Vagina (tissue), 2 donors: ENCODE measurements around the gene POMGNT2. TPM values are rescaled to one million over a fixed set of nuclear protein-coding genes. Genes with fewer than 3 reads are reported as not detected.

Experiments used
- DNase-seq, 2 donors: peaks; one replicate each; pipeline ENCODE4 v3.0.0-alpha.2; 2017; ENCODE audit errors: extremely low spot score in 2 of 2
- H3K27ac ChIP-seq: fragments of 200-600 bp; sonication (generic); one replicate; pipeline ENCODE4 v1.5.1; 2019
- H3K27me3 ChIP-seq: fragments of 200-600 bp; sonication (generic); one replicate; pipeline ENCODE4 v1.5.1; 2019
- H3K36me3 ChIP-seq, 2 donors: fragments of 200-600 bp; sonication (generic); one replicate each; pipeline ENCODE4 v1.5.1; 2017 to 2019
- H3K4me1 ChIP-seq: fragments of 200-600 bp; sonication (generic); one replicate; pipeline ENCODE4 v1.5.1; 2019
- H3K4me3 ChIP-seq, 2 donors: fragments of 200-600 bp; sonication (generic); 1 replicate in 1 of 2; 2 replicates in 1 of 2; pipeline ENCODE4 v1.5.1; 2016 to 2019
- H3K9me3 ChIP-seq: fragments of 200-600 bp; sonication (generic); one replicate; pipeline ENCODE4 v1.5.1; 2019
- CTCF ChIP-seq, 3 experiments: fragments of 450-650 bp in 2 of 3; fragments of 200-600 bp in 1 of 3; sonication (generic) in 1 of 3; IDR thresholded peaks; one replicate each; pipeline ENCODE4 v1.5.1; 2017 to 2019; ENCODE audit warnings: antibody characterized with exemption in 3 of 3, mild to moderate bottlenecking in 2 of 3, moderate library complexity in 2 of 3
- POLR2A ChIP-seq, 2 donors: fragments of 450-650 bp; IDR thresholded peaks; one replicate each; pipeline ENCODE4 v1.6.1; 2017; ENCODE audit warnings: antibody characterized with exemption in 2 of 2, mild to moderate bottlenecking in 2 of 2, moderate library complexity in 2 of 2
- POLR2AphosphoS5 ChIP-seq, 2 donors: sonication (generic); formaldehyde crosslinking; IDR thresholded peaks; one replicate each; pipeline ENCODE4 v1.9.0; 2017; ENCODE audit warnings: antibody characterized with exemption in 2 of 2, mild to moderate bottlenecking in 2 of 2, low read depth in 1 of 2; ENCODE audit not compliant: insufficient read depth in 1 of 2
- intact Hi-C: fragments of 100-400 bp; cut with DNase I; formaldehyde crosslinking; loops from one replicate; pipeline ENCODE4 v1.15.1; 2023
- total RNA-seq: library from RNA; depleted of rRNA; stranded (reverse); fragments of >200 nt; gene quantifications from one replicate; pipeline ENCODE4 v1.2.3, GENCODE V29; 2016

POMGNT2 gene
- total RNA-seq, 1 donor from 2014 or later, result 26.8 TPM

GRCh38 chr3:43104039-43104438 is 1.8 kb downstream of the POMGNT2 start:
- TF ChIP-seq POLR2AphosphoS5 (IDR thresholded peaks at IDR 0.05; ENCODE audit: insufficient read depth in 1 of 2, low read depth in 1 of 2) (no peak), POLR2A (IDR thresholded peaks at IDR 0.05) (no peak), CTCF (IDR thresholded peaks at IDR 0.05) (no peak)
- intact Hi-C loops, result no loop called here
- no peaks in the 10 kb centered on the region for H3K27me3 ChIP-seq
- no peaks in the 10 kb centered on the region for H3K36me3 ChIP-seq
- H3K4me1 ChIP-seq, result peaks cover 16% of the 10 kb centered on the region
- H3K4me3 ChIP-seq, result no peak overlapping the region
- no peak overlapping the region for H3K27ac ChIP-seq
- no peak for DNase-seq
- no peaks in the 10 kb centered on the region for H3K9me3 ChIP-seq

DNA sequence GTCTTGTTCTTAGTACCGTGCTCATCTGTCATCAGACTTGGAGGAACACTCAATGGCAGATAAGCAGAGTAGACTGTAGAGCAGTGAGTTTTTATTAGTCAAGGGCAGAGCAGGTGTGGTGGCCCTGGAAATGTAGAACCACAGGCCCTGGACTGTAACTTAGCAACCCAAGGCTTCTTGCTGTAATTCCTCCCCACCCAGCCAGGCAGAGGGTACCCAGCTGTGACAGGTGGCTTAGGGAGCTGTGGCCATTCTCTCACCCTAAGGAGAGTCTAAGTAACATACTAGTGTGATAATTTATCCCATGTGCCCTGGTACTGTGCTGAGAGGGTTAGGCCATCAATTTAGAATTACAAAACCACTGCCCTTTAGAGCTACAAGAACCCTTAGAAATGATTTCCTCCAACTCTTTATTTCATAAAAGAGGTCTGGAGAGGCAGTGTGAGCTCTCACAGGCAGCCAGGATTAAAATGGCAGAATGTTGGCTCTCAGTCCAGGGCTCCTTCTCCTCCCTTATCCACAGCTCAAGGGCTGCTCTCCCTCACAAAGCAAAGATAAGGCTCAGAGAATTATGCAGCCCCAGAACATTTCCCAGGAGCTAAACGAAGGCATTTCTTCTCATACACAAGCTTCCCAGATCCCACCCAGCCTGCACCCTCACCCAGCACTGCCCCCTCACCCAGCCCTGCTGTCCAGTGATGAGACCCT is 3.0 kb downstream of the POMGNT2 start:
- TF ChIP-seq POLR2A (IDR thresholded peaks at IDR 0.05) (no peak), POLR2AphosphoS5 (IDR thresholded peaks at IDR 0.05; ENCODE audit: insufficient read depth in 1 of 2, low read depth in 1 of 2) (no peak), CTCF (IDR thresholded peaks at IDR 0.05) (no peak)
- H3K36me3 ChIP-seq, result no peaks in the 10 kb centered on the region
- no peak overlapping the region for H3K4me3 ChIP-seq
- H3K9me3 ChIP-seq, result no peaks in the 10 kb centered on the region
- no peak for DNase-seq
- peaks cover 16% of the 10 kb centered on the region for H3K4me1 ChIP-seq
- H3K27ac ChIP-seq, result no peak overlapping the region
- intact Hi-C loops, result no loop called here
- H3K27me3 ChIP-seq, result no peaks in the 10 kb centered on the region

DNA sequence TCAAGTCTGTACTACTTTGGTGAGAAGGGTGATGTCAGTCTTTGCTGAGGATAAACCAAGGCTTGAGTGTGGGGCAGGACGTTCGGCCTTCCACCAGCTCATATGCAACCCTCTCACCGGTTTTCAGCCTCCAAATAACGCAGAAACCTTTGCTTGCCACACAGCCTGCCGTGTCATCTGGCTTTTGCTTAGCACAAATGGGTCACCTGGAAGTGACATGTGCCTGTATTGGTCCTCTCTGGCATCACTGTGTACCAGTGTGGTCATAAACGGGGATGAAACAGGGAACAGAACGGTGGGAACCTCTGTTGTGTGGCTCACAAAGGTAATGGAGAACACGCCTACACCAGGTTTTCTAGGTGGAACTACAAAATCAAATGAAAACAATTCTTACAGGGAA is 7.1 kb downstream of the POMGNT2 start:
- TF ChIP-seq CTCF (IDR thresholded peaks at IDR 0.05), result no peak
- TF ChIP-seq POLR2A (IDR thresholded peaks at IDR 0.05), result no peak
- no peak for TF ChIP-seq POLR2AphosphoS5 (IDR thresholded peaks at IDR 0.05; ENCODE audit: insufficient read depth in 1 of 2, low read depth in 1 of 2)
- H3K4me1 ChIP-seq, result no peaks in the 10 kb centered on the region
- intact Hi-C loops, result no loop called here
- no peak overlapping the region for H3K27ac ChIP-seq
- H3K4me3 ChIP-seq, result no peak overlapping the region
- H3K36me3 ChIP-seq, result no peaks in the 10 kb centered on the region
- no peaks in the 10 kb centered on the region for H3K9me3 ChIP-seq
- no peak for DNase-seq
- H3K27me3 ChIP-seq, result no peaks in the 10 kb centered on the region

GRCh38 chr3:43097400-43098080 is 8.3 kb downstream of the POMGNT2 start:
- Histone ChIP-seq H3K4me1 (peaks cover 6% of the 10 kb centered on the region), H3K27ac (no peak overlapping the region), H3K9me3 (no peaks in the 10 kb centered on the region), H3K27me3 (no peaks in the 10 kb centered on the region), H3K36me3 (no peaks in the 10 kb centered on the region), H3K4me3 (no peak overlapping the region)
- intact Hi-C loops, result loop anchor here (2.0 kb wide), 1 partner anchor 53 kb away; no protein-coding TSS in a partner anchor
- no peak for TF ChIP-seq CTCF (IDR thresholded peaks at IDR 0.05)
- no peak for TF ChIP-seq POLR2AphosphoS5 (IDR thresholded peaks at IDR 0.05; ENCODE audit: insufficient read depth in 1 of 2, low read depth in 1 of 2)
- no peak for TF ChIP-seq POLR2A (IDR thresholded peaks at IDR 0.05)
- no peak for DNase-seq

DNA sequence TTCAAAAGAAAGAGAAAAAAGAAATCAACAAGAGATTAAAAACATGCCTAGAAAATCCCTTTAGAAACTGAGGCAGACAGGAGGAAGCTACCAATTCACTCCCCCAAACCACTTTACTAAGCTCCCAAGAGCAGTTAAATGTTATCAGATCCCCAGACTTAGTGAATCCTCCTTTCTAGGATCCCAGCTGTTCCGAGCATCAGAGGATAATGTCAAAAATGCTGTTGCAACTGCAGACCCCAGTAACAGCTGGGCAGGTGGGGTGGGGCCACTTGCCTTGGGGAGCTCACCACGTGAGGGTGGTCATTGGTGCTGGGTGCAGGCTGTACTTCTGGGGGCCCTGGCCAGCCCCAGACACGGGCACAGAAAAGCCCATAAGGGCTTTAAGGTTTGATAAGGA is 9.1 kb downstream of the POMGNT2 start:
- H3K27ac ChIP-seq, result no peak overlapping the region
- TF ChIP-seq CTCF (IDR thresholded peaks at IDR 0.05) (no peak), POLR2AphosphoS5 (IDR thresholded peaks at IDR 0.05; ENCODE audit: insufficient read depth in 1 of 2, low read depth in 1 of 2) (no peak), POLR2A (IDR thresholded peaks at IDR 0.05) (no peak)
- H3K4me3 ChIP-seq, result no peak overlapping the region
- no peaks in the 10 kb centered on the region for H3K36me3 ChIP-seq
- no peaks in the 10 kb centered on the region for H3K27me3 ChIP-seq
- DNase-seq, result no peak
- intact Hi-C loops, result loop anchor here (2.0 kb wide), 1 partner anchor 52 kb away; no protein-coding TSS in a partner anchor
- no peaks in the 10 kb centered on the region for H3K9me3 ChIP-seq
- peaks cover 6% of the 10 kb centered on the region for H3K4me1 ChIP-seq
